Measurements from ENCODE around the gene TFPI. TPM values are rescaled to one million over a fixed set of nuclear protein-coding genes. Genes with fewer than 3 reads are reported as not detected.

Gene TFPI
- total RNA-seq, 1 donor from 2014 or later, result 735 TPM

DNA sequence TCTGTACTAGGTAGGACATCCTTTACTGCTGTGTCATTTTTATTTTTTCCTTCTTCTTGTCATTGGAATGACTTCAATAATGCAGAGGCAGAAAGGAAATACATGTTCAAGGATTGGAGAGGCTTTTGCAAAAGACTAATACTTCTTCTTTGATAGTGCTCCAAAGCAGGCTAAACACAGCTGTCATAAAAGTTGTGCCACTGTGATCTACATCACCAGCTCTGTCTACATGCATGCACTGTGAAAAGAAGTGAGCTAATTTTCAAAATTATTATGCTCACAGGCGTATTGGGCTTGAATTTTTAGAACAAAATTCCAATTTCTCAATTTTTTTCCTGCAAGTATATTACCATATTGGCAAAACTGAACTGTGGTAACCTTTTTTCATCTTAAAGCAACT lies 68.7 kb downstream of the TFPI start:
- H3K9me3 Mint-ChIP-seq (ENCODE audit: unreplicated experiment), result no peaks in the 10 kb centered on the region
- TF ChIP-seq, protein P1, sequence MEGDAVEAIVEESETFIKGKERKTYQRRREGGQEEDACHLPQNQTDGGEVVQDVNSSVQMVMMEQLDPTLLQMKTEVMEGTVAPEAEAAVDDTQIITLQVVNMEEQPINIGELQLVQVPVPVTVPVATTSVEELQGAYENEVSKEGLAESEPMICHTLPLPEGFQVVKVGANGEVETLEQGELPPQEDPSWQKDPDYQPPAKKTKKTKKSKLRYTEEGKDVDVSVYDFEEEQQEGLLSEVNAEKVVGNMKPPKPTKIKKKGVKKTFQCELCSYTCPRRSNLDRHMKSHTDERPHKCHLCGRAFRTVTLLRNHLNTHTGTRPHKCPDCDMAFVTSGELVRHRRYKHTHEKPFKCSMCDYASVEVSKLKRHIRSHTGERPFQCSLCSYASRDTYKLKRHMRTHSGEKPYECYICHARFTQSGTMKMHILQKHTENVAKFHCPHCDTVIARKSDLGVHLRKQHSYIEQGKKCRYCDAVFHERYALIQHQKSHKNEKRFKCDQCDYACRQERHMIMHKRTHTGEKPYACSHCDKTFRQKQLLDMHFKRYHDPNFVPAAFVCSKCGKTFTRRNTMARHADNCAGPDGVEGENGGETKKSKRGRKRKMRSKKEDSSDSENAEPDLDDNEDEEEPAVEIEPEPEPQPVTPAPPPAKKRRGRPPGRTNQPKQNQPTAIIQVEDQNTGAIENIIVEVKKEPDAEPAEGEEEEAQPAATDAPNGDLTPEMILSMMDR (IDR thresholded peaks at IDR 0.05; ENCODE audit: unreplicated experiment), result no peak
- H3K36me3 Mint-ChIP-seq (ENCODE audit: low read depth, unreplicated experiment), result peaks cover 12% of the 10 kb centered on the region
- no peak overlapping the region for H3K27ac Mint-ChIP-seq (ENCODE audit: unreplicated experiment)
- H3K4me1 Mint-ChIP-seq (ENCODE audit: unreplicated experiment), result peaks cover 23% of the 10 kb centered on the region
- H3K4me3 Mint-ChIP-seq (ENCODE audit: unreplicated experiment), result no peak overlapping the region
- DNase-seq (ENCODE audit: low spot score), result no peak
- H3K27me3 Mint-ChIP-seq (ENCODE audit: unreplicated experiment), result peaks cover 3% of the 10 kb centered on the region

DNA sequence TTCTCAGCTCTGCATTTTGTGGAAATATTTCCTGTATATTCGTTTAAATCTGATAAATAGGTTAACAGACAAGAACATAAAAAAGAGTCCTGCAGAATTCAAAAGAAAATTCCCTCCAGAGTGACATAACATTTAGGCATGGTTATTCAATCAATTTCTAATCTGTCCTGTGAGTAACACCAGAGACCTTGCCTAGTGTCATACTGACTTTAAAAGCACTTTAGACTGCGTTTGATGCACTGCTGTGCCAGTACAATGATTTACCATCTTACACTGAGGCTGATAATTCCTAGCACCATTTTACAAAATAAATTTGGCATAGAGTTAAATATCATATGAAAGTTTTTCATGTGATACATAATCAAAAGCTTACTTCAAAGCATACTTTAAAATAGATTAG lies 70.7 kb downstream of the TFPI start:
- TF ChIP-seq, protein P1 (IDR thresholded peaks at IDR 0.05; ENCODE audit: unreplicated experiment), result no peak
- Mint-ChIP-seq H3K36me3 (ENCODE audit: low read depth, unreplicated experiment) (peaks cover 21% of the 10 kb centered on the region), H3K4me1 (ENCODE audit: unreplicated experiment) (peaks cover 23% of the 10 kb centered on the region), H3K27me3 (ENCODE audit: unreplicated experiment) (peaks cover 3% of the 10 kb centered on the region), H3K4me3 (ENCODE audit: unreplicated experiment) (peak overlapping the region; percentile 43), H3K9me3 (ENCODE audit: unreplicated experiment) (no peaks in the 10 kb centered on the region), H3K27ac (ENCODE audit: unreplicated experiment) (peak overlapping the region; percentile 57)
- no peak for DNase-seq (ENCODE audit: low spot score)

DNA sequence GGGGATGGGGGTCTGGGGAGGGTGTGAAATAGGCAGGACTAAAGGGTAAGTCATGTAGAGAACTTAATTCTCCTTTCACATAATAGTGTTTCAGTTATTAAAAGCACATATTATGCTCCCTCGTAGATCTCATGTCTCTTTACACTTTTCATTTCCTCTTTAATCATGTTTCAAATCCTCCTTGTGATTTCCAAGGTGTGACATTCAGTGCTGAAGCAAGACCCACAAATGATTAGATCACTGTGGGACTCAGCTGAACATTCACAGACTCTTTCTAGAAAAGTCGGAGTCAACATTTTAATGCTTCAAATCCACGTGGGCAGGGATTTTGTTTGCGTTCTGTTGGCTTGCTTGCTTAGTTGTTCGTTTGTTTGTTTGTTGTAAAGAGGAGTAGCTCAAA lies 71.4 kb downstream of the TFPI start:
- H3K4me3 Mint-ChIP-seq (ENCODE audit: unreplicated experiment), result peak overlapping the region; percentile 17
- H3K27ac Mint-ChIP-seq (ENCODE audit: unreplicated experiment), result peak overlapping the region; percentile 44
- peaks cover 27% of the 10 kb centered on the region for H3K36me3 Mint-ChIP-seq (ENCODE audit: low read depth, unreplicated experiment)
- DNase-seq (ENCODE audit: low spot score), result no peak
- H3K9me3 Mint-ChIP-seq (ENCODE audit: unreplicated experiment), result no peaks in the 10 kb centered on the region
- TF ChIP-seq, protein P1 (IDR thresholded peaks at IDR 0.05; ENCODE audit: unreplicated experiment), result no peak
- H3K27me3 Mint-ChIP-seq (ENCODE audit: unreplicated experiment), result peaks cover 6% of the 10 kb centered on the region
- H3K4me1 Mint-ChIP-seq (ENCODE audit: unreplicated experiment), result peaks cover 23% of the 10 kb centered on the region

DNA sequence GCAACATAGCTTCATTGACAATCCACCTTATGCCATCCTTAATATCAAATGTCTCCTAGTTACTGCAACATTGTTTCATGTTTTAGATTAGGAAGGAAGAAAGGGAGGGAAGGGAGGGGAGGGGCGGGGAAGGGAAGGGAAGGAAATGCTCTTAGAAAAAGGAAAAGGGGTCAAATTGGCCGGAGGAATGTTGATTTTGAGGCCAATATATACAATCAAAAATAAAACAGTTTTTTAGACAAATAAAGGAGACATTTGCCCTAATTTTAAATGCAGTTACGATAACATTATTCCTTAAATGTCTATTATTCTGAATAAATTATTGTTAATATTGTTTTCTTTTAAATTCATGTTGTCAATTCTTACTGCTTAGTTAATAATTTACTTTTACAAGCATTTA lies 72.7 kb downstream of the TFPI start:
- H3K4me1 Mint-ChIP-seq (ENCODE audit: unreplicated experiment), result peaks cover 23% of the 10 kb centered on the region
- TF ChIP-seq, protein P1 (IDR thresholded peaks at IDR 0.05; ENCODE audit: unreplicated experiment), result no peak
- peaks cover 8% of the 10 kb centered on the region for H3K27me3 Mint-ChIP-seq (ENCODE audit: unreplicated experiment)
- H3K9me3 Mint-ChIP-seq (ENCODE audit: unreplicated experiment), result no peaks in the 10 kb centered on the region
- no peak for DNase-seq (ENCODE audit: low spot score)
- peak overlapping the region; percentile 27 for H3K27ac Mint-ChIP-seq (ENCODE audit: unreplicated experiment)
- peaks cover 38% of the 10 kb centered on the region for H3K36me3 Mint-ChIP-seq (ENCODE audit: low read depth, unreplicated experiment)
- no peak overlapping the region for H3K4me3 Mint-ChIP-seq (ENCODE audit: unreplicated experiment)

DNA sequence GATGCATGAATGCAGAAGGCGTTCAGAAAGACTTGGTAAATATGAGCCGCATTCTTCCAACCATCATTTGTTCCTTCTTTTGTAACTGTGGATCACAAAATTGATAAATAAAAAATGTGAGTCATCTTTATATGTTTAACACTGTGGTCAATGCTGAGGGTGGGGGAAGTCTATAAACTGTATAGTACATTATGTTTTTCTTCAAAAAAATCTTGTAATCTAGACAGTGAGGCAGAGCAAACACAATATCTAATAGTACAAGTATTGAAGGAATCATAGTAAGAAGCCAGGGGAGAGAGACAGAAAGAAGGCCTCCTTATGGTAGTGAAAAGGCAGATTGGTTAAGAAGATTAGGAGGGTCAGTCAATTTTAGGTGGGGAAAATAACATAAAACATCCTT lies 75.5 kb downstream of the TFPI start:
- no peak overlapping the region for H3K27ac Mint-ChIP-seq (ENCODE audit: unreplicated experiment)
- peaks cover 32% of the 10 kb centered on the region for H3K36me3 Mint-ChIP-seq (ENCODE audit: low read depth, unreplicated experiment)

More for the DNA sequence above, 75.5 kb downstream of the TFPI start:
- peaks cover 8% of the 10 kb centered on the region for H3K27me3 Mint-ChIP-seq (ENCODE audit: unreplicated experiment)
- no peak for DNase-seq (ENCODE audit: low spot score)
- TF ChIP-seq, protein P1 (IDR thresholded peaks at IDR 0.05; ENCODE audit: unreplicated experiment), result no peak
- H3K4me1 Mint-ChIP-seq (ENCODE audit: unreplicated experiment), result peaks cover 17% of the 10 kb centered on the region
- no peak overlapping the region for H3K4me3 Mint-ChIP-seq (ENCODE audit: unreplicated experiment)
- no peaks in the 10 kb centered on the region for H3K9me3 Mint-ChIP-seq (ENCODE audit: unreplicated experiment)
